ENCODE data around the gene CANX.
A peak's percentile ranks its signal among the peaks of the same experiment; 100 is the strongest.

Gene CANX

GRCh38 chr5:179758955-179759354 lies 60.2 kb downstream of the CANX start:
- no peak for DNase-seq (ENCODE audit: low read depth in 2 of 2)

GRCh38 chr5:179759581-179760551 lies 61.1 kb downstream of the CANX start:
- DNase-seq (ENCODE audit: low read depth in 2 of 2), result peak; percentile 5 to 13

DNA sequence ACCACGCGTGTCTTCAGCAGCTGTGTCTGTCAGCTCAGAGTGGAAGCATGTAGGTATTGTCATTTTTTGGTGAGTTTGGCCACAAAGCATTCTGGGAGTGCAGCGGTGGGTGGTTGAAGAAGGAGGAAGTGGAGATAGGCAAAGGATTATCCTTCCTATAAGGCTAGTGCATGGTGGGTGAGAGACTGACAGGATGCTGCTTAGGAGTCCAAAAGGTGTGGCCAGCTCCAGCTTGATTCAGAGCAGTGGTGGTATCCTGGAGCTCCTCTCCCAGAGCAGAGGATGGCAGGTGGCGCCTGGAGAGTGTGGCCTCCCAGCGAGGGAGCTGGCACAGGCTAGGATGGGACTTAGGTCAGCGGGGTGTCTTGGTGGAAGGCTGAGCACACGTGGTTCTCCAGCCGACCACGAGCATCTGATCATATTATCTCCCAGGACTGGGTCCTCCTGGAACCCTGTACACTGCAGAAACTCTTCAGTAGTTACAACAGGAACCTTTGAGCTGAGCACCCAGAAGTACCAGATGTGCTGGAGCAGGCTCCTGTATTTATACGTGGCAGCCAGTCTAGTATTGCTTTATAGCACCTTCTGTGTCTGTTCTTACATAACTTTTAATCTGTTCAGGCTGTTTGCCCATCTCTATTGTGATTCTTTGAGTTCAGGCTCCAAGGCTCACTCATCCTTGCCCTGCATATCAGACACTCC lies 63.5 kb downstream of the CANX start:
- no peak for DNase-seq (ENCODE audit: low read depth in 2 of 2)

DNA sequence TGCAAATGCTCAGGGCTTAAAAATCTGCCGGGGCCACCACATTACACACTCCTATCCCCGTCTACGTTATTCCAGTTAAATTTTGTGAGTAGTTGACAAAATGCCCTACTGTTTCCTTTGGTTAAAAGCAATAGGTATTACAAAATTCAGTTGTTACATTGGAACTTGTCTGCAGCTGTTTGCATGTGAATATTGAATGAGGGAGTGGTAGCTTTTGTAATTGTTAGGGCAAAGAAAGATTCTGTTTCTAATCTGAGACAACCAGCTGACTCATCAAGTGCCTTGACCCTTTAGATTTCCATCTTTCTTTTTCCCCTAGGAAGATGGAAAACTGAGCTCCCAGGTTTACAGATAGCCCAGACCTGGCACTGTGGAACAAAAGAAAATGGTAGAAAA lies 64.0 kb downstream of the CANX start:
- no peak for DNase-seq (ENCODE audit: low read depth in 2 of 2)

- DNase-seq (ENCODE audit: low read depth in 2 of 2), result peak; percentile 12 to 31
These were observed 64.6 kb downstream of the CANX start for GRCh38 chr5:179763215-179763945.

GRCh38 chr5:179764056-179764455 lies 65.3 kb downstream of the CANX start:
- no peak for DNase-seq (ENCODE audit: low read depth in 2 of 2)

- no peak for DNase-seq (ENCODE audit: low read depth in 2 of 2)
These were observed 66.6 kb downstream of the CANX start for GRCh38 chr5:179765400-179765799.

GRCh38 chr5:179766021-179766725 lies 67.4 kb downstream of the CANX start:
- no peak for DNase-seq (ENCODE audit: low read depth in 2 of 2)

DNA sequence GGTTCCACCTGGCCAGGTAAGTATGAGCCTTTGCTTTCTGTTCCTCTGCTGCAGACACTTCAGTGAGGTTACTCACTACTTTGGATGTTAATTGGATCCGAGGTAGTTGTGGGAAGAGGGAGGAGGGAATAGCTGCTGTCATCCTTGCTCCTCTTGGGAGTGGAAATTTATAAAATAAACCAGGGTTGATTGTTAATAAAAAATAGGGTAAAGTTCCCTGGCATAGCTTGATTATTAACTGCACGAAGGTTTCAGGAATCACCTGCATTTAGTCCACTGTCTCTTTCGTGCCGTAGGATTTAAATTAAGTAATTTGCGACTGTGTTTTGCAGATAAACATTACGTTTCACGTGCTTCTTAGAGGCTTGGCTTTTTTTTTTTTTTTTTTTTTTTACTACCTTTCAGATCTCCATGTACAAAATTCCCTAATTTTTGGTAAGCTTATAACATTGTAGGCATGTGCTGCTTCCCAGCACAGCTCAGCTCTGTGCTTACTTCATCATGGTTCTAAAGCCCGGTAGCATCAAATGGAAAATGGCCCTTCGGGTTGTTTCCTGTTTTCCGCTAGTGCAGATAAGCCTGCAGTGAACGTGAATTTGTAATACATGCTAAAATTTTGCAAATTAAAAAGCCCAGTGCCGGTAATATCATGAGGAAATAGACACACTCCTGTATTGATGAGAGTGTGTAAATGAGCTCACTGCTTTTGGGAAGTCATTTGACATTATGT lies 68.1 kb downstream of the CANX start:
- DNase-seq (ENCODE audit: low read depth in 2 of 2), result no peak

- DNase-seq (ENCODE audit: low read depth in 2 of 2), result no peak
These were observed 68.8 kb downstream of the CANX start for GRCh38 chr5:179767496-179768100.

DNA sequence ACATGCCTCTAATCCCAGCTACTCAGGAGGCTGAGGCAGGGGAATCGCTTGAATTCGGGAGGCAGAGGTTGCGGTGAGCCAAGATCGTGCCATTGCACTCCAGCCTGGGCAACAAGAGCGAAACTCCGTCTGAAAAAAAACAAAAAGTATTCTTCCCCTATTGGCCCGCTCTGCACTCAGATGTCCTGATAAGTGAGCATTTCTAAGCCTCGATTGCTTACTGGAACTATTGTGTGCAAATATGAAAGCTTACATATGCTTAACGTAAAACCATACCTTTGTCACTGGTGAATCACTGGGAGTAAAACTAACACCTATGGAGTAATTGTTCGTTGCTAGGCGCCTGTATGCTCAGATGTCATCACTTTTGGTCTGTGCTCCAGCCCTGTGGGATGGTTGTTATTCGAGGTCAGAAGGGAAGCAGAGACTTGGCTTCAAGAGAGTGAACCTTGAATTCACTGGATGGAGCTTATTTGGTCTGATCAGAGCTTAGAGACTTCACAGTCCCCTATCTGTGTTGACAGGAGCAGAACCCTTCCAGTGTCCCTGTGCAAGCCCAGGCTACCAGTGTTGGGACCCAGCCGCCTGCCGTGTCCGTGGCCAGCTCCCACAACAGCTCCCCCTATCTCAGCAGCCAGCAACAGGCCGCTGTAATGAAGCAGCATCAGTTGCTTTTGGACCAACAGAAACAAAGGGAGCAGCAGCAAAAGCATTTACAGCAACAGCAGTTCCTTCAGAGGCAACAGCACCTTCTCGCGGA lies 69.7 kb downstream of the CANX start:
- DNase-seq (ENCODE audit: low read depth in 2 of 2), result no peak

DNA sequence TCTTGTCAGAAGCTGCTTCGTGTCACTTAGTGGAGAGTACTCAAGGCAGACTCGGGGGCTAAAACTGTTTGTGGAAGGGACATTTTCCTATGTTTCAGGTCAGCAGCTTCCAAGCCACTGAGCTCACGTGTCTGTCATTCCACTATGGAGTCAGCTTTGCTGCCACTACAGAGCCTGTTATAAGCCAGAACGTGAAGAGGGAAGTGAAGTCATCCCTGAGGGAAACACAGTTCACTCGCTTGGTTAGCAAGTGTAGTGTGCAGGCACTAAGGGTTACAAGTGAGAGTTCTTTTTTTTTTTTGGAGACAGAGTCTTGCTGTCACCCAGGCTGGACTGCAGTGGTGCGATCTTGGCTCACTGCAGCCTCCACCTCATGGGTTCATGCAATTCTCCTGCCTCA lies 70.5 kb downstream of the CANX start:
- DNase-seq (ENCODE audit: low read depth in 2 of 2), result no peak

DNA sequence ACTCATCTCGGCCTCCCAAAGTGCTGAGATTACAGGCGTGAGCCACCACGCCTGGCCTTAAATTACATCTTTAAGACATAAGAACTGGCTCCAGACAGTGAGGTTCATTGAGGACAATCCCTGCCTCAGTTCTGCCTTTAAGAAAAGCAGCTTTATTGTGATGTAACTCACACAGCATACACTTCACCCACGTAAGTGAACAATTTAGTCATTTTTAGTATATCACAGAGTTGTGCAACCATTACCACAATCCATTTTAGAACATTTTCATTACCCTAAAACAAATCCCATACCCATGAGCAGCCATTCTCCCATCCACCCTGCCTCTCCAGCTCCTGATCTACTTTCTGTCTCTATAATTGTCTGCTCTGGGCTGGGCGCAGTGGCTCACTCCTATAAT lies 71.0 kb downstream of the CANX start:
- DNase-seq (ENCODE audit: low read depth in 2 of 2), result no peak

DNA sequence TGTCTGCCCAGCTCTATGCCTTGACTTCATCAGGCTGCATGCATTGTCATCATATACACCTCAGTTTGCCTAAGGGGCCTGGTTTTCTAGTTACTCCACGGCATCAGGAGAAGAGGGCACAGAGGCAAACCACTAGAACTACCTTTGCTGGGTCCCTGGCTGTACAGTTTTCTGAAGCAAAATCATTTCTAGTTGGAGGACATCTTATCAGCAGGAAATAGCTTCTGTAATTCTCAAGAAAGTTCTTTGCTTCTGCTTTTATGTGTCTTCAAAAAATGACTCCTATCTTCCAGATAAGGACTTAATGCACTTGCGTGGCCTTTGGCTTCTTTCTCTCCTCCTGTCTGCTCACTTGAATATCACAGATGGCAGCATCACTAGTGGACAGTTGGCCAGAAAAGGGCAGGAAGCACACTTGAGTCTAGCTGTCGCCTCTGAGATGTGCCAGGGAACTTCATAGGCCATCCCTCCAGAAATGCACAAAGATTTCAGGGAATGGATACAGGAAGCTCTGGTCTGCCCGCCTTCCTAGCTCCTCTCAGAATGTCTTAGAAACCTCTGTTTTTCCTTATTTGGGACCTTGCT lies 72.6 kb downstream of the CANX start:
- no peak for DNase-seq (ENCODE audit: low read depth in 2 of 2)

DNA sequence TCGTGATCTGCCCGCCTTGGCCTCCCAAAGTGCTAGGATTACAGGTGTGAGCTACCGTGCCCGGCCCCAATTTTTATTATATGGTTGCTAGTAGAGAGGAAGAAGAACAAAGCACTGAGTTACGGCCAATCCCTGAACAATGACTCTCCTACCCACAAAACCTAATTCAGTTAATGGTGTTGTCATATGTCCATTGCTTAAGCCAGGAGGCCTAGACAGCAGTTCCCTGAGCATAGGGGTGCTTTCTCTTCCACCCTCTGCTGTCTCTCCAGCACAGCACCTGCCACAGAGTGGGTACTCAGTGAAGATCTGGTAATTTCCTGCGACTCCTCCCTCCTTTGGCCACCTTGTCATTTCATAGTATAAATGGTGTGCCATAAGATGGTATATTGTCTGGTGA lies 73.6 kb downstream of the CANX start:
- DNase-seq (ENCODE audit: low read depth in 2 of 2), result no peak

GRCh38 chr5:179773686-179774040 lies 74.9 kb downstream of the CANX start:
- DNase-seq (ENCODE audit: low read depth in 2 of 2), result no peak

DNA sequence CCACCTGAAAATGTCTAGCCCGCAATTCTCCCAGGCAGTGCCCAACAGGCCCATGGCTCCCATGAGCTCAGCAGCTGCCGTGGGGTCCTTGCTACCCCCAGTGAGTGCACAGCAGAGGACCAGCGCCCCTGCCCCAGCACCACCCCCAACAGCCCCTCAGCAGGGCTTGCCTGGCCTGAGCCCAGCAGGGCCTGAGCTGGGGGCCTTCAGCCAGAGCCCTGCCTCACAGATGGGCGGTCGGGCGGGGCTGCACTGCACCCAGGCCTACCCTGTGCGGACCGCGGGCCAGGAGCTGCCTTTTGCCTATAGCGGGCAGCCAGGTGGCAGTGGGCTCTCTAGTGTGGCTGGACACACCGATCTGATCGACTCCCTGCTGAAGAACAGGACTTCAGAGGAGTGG lies 75.7 kb downstream of the CANX start:
- no peak for DNase-seq (ENCODE audit: low read depth in 2 of 2)

DNA sequence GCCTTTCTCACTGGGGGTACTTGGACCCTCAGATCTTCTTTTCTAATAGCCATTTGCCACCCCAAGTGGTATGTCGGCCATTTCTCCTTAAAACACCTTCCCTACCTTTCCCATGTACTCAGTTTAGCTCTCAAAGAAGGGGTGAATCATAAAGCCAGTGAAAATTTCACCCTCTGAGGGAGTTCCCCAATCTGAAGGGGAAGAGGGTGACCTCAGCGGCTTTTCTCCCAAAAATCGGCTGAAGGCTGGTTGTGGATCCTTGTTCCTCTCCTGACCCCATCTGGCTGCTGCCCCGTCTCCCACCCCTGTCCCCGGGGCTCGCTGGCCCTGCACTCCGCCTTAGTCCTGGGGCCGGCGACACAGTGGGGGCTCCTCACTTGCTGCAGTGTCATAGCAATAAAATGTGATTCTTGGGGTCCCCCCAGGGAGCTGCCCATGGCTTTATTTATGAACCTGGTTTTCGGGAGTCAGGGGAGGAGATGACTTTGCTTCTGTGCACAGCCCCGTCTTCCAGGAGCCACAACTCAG lies 77.7 kb downstream of the CANX start:
- DNase-seq (ENCODE audit: low read depth in 2 of 2), result no peak

GRCh38 chr5:179777456-179777855 lies 78.7 kb downstream of the CANX start:
- no peak for DNase-seq (ENCODE audit: low read depth in 2 of 2)

All from stimulated activated CD4-positive, alpha-beta T cell treated with anti-CD3 and anti-CD28 coated beads, Interleukin-1b, Interleukin-23, amount 100 ng/mL, for 4 hours (primary cell).